GM20000 (cell line): ENCODE results near the gene MED7.

Source experiments
- DNase-seq: peaks from one replicate; pipeline ENCODE4 v3.0.0; 2012; ENCODE audit warnings: low spot score
- TF ChIP-seq, protein P1 (sequence below): IDR thresholded peaks from 2 replicates; pipeline ENCODE4 v1.5.1; 2012; ENCODE audit warnings: mild to moderate bottlenecking, control low read depth; ENCODE audit errors: extremely low read depth, missing control alignments

MED7 gene

DNA sequence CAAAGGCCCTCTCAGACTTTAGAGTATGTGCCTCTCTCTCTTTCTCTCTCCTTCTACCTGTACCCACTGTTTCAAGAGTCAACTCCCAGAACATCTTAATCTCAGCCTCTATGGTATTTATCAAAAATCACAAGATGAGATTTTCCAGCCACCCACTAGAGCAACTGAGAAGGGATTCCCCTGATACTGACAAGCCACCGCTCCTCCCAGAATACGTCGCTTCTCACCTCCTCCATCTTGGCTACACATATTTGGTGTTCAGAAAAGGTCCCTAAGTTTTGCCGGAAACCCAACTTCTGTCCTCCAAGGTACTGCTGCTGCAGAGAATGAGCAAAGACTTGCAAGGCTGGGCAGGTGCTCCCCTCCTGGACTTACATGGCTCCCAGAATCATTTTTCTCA, 17.3 kb upstream of the MED7 start:
- TF ChIP-seq, protein P1, sequence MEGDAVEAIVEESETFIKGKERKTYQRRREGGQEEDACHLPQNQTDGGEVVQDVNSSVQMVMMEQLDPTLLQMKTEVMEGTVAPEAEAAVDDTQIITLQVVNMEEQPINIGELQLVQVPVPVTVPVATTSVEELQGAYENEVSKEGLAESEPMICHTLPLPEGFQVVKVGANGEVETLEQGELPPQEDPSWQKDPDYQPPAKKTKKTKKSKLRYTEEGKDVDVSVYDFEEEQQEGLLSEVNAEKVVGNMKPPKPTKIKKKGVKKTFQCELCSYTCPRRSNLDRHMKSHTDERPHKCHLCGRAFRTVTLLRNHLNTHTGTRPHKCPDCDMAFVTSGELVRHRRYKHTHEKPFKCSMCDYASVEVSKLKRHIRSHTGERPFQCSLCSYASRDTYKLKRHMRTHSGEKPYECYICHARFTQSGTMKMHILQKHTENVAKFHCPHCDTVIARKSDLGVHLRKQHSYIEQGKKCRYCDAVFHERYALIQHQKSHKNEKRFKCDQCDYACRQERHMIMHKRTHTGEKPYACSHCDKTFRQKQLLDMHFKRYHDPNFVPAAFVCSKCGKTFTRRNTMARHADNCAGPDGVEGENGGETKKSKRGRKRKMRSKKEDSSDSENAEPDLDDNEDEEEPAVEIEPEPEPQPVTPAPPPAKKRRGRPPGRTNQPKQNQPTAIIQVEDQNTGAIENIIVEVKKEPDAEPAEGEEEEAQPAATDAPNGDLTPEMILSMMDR, result no peak

DNA sequence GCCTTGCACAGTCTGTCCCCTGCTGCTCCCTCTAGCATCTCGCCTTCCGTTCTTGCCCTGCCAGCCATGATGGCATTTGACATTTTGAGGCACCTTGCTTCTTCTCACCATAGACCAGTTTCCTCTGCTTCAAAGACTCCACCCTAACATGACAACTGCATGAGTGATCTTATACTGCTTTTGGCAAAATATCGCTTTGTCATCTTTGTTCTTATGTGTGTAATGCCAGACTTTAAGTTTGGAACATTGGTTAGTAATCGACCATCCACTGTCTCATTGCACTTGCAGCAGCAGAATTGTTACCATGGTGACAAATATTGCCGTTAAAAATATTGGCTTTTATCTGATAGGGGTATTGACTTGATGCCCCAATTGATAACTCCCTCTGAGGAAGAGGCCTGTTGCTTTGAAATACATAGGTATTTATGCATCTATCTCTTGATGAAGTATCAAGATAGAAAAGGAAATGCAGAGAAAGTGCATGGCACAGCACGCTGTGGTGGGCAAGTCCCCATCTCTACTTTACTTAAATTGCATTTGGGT, 16.6 kb upstream of the MED7 start:
- no peak for DNase-seq
- TF ChIP-seq, protein P1, result no peak

More for the DNA sequence above, 17.3 kb upstream of the MED7 start:
- no peak for DNase-seq

DNA sequence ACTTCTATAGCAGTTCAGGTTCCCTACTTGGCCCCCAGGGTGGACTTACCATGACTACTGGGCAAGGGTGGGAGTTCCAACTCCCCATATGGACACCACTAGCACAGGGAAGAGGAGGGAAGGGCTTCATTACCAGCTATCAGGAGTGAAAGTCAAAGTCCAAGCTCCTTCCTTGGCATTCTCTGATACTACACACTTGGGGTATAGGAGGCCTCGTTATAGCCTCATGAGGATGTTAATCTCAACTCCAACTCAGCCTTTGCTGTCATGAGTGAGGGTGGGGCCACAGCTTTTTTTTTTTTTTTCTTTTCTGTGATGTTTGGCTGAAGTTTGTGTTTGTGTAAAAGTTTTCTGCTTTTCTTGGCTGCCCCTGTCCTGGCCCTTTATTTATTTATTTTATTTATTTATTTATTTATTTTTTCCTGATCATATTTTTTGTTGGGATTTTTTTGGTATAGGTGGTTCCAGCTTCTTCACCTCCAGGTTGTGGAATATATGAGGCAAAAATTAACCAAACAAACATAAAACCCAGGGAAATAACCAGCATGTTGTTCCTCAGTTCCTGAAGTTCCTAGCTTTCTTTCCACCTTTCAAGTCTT, 14.7 kb upstream of the MED7 start:
- TF ChIP-seq, protein P1, result no peak
- DNase-seq, result no peak

GRCh38 chr5:157155297-157155696, 12.6 kb upstream of the MED7 start:
- TF ChIP-seq, protein P1, result no peak
- DNase-seq, result no peak

- no peak for DNase-seq
- TF ChIP-seq, protein P1, result no peak
Observed at GRCh38 chr5:157150995-157151394, 8.3 kb upstream of the MED7 start.

- peak; percentile 65 for DNase-seq
- TF ChIP-seq, protein P1, result peak; percentile 72
Observed at GRCh38 chr5:157148734-157149615, 6.3 kb upstream of the MED7 start.
